Measurements from ENCODE around the gene ERMN.
"Not testable (repeated sequence)": the region's sequence is repeated elsewhere in the genome, so short reads cannot be mapped to it uniquely, and the experiment has no call there.

ERMN gene

GRCh38 chr2:157283468-157283867 is 42.2 kb downstream of the ERMN start:
- no peak for DNase-seq (ENCODE audit: low read depth)
- TF ChIP-seq CTCF (conservative IDR thresholded peaks at IDR 0.05; ENCODE audit: control insufficient read depth, insufficient read depth, low read depth, low read length), result no peak
- H3K4me3 ChIP-seq (ENCODE audit: control insufficient read depth, low read depth, low read length), result no peak overlapping the region

- no peak for DNase-seq (ENCODE audit: low read depth)
- TF ChIP-seq CTCF (conservative IDR thresholded peaks at IDR 0.05; ENCODE audit: control insufficient read depth, insufficient read depth, low read depth, low read length), result no peak
- no peak overlapping the region for H3K4me3 ChIP-seq (ENCODE audit: control insufficient read depth, low read depth, low read length)
These were observed 44.3 kb downstream of the ERMN start for GRCh38 chr2:157281316-157281715.

GRCh38 chr2:157279311-157279710 is 46.3 kb downstream of the ERMN start:
- DNase-seq (ENCODE audit: low read depth); H3K4me3 ChIP-seq (ENCODE audit: control insufficient read depth, low read depth, low read length): not testable (repeated sequence)

- DNase-seq (ENCODE audit: low read depth), result no peak
- H3K4me3 ChIP-seq (ENCODE audit: control insufficient read depth, low read depth, low read length), result no peak overlapping the region
- no peak for TF ChIP-seq CTCF (conservative IDR thresholded peaks at IDR 0.05; ENCODE audit: control insufficient read depth, insufficient read depth, low read depth, low read length)
These were observed 53.9 kb downstream of the ERMN start for GRCh38 chr2:157271590-157272203.

- H3K4me3 ChIP-seq (ENCODE audit: control insufficient read depth, low read depth, low read length), result no peak overlapping the region
- DNase-seq (ENCODE audit: low read depth), result no peak
- TF ChIP-seq CTCF (conservative IDR thresholded peaks at IDR 0.05; ENCODE audit: control insufficient read depth, insufficient read depth, low read depth, low read length), result no peak
These were observed 55.7 kb downstream of the ERMN start for GRCh38 chr2:157269922-157270321.

- no peak for TF ChIP-seq CTCF (conservative IDR thresholded peaks at IDR 0.05; ENCODE audit: control insufficient read depth, insufficient read depth, low read depth, low read length)
- H3K4me3 ChIP-seq (ENCODE audit: control insufficient read depth, low read depth, low read length), result no peak overlapping the region
- no peak for DNase-seq (ENCODE audit: low read depth)
These were observed 56.6 kb downstream of the ERMN start for GRCh38 chr2:157269060-157269459.
